Ramos (cell line): ENCODE results near the gene S1PR5.

ENCODE experiments used
- in situ Hi-C: fragments of 300-500 bp; cut with MboI; formaldehyde crosslinking; loops from one replicate; pipeline ENCODE4 v1.14.3; 2022; ENCODE audit warnings: low sequenced_read_pairs; ENCODE audit not compliant: unreplicated experiment

S1PR5 gene

GRCh38 chr19:10516671-10517286 lies 468 bp downstream of the S1PR5 start:
- in situ Hi-C loops = no loop called here

- in situ Hi-C loops = no loop called here
Measured at GRCh38 chr19:10516064-10516385, 1.2 kb downstream of the S1PR5 start.

DNA sequence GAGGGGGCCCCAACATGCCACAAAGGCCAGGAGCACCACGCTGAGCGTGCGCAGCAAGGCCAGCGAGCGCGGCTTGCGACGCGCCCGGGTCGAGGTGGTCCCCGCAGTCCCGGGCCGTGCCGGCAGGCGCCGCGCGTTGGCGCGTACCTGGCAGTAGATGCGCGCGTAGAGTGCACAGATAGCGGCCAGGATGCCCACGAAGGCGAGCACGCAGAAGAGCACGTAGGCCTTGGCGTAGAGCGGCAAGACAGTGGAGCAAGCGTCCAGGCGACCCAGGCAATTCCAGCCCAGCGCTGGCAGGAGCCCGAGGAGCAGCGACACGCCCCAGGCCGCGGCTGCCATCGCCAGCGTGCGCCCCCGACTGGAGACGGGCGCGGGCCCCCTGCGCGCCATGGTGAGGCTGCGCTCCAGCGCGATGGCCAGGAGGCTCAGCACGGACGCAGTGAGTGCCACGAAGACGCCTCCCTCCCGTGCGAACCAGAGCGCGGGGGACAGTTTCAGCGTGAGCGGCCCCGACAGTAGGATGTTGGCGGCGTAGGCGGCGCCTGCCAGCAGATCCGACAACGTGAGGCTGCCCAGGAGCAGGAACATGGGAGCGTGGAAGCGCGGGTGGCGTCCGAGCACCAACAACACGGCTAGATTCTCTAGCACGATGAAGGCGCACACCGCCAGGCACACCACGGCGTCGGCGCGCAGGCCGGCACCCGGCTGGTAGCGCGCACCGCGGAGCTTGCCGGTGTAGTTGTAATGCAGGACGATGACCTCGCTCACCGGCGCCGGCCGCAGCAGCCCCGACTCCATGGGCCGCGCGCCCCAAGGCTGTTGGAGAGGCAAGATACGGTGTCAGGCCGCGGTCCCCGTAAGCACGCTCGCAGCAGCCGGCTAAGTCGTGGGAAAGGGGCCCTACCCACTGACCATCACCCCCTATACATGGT lies 2.8 kb downstream of the S1PR5 start:
- in situ Hi-C loops = no loop called here

GRCh38 chr19:10513223-10513622 lies 4.0 kb downstream of the S1PR5 start:
- in situ Hi-C loops = no loop called here

GRCh38 chr19:10510301-10510802 lies 6.9 kb downstream of the S1PR5 start:
- in situ Hi-C loops = no loop called here

DNA sequence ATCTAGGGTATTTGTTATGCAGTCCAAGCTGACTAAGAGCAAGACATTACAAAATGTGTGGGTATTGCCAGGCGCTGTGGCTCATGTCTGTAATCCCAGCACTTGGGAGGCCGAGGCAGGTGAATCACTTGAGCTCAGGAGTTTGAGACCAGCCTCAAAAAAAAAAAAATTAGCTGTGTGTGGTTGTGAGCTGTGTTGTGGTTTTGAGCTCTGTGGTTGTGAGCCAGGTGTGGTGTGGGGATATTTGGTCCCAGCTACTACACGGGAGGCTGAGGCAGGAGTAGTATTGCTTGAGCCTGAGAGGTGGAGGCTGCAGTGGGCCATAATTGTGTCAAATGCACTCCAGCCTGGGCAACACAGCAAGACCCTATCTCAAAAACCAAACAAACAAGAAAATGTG lies 8.5 kb downstream of the S1PR5 start:
- in situ Hi-C loops = no loop called here

DNA sequence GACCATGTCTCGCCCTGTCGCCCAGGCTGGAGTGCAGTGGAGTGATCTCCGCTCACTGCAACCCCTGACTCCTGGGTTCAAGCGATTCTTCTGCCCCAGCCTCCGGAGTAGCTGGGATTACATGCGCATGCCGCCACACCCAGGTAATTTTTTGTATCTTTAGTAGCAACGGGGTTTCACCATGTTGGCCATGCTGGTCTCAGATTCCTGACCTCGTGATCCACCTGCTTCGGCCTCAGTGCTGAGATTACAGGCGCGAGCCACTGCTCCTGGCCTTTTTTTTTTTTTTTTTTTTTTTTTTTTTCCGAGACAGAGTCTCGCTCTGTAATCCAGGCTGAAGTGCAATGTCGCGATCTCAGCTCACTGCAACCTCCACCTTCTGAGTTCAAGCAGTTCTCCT lies 9.2 kb downstream of the S1PR5 start:
- in situ Hi-C loops = no loop called here

DNA sequence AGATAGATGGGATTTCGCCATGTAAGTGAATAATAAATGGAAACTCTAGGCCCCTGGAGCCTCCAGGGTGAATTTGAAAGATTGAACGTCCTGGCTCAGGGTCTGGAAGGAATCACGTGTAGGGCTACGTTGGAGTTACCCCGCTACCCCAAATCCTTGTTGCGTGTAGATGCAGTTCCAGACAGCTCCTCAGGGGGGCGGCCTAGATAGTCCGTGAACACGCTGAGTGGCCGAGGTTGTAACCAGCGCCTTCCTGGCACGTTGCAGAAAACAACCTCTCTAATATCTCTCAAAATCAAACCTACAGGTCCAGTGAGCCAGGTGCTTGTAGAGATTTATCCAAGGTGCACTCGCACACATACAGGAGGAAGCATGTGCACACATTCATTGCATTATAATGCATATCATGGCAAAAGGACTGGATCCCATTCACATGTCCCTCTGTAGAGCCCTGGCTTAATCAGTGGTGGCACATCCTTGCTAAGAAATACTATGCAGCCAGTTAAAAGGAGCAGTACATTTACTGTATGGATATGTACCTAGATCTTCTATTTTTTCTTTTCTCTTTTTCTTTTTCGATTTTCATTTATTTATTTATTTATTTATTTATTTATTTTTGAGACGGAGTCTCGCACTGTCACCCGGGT lies 11.5 kb downstream of the S1PR5 start:
- in situ Hi-C loops = no loop called here

- in situ Hi-C loops = no loop called here
Measured at GRCh38 chr19:10503002-10503789, 14.1 kb downstream of the S1PR5 start, which contains the start of gene KEAP1. Gene KEAP1, minus strand, starts transcription at chr19:10503356. Its CDS starts 3,323 bp downstream, at chr19:10500033.

DNA sequence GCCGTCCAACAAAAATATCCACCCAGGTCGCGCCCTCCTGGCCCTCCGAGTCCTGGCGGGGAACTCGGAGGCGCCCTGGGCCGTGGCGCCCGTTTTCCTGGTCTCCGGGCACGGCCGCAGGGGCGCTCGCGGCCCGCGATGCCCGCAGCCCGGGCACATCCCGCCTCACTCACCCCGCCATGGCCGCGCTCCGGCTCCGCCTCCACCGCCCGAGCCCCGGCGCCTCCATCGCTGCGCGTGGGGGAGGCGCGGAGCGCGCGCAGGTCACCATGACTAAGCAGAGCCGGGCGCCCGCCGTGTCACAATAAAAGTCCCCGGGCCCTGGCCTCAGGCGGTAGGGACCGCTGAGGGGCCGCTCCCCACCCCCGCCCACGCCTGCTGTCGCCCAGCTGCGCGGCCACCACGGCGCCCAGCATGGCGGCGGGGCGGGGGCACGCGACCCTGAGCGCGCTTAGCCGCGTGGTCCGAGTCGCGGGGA lies 14.7 kb downstream of the S1PR5 start:
- in situ Hi-C loops = no loop called here

DNA sequence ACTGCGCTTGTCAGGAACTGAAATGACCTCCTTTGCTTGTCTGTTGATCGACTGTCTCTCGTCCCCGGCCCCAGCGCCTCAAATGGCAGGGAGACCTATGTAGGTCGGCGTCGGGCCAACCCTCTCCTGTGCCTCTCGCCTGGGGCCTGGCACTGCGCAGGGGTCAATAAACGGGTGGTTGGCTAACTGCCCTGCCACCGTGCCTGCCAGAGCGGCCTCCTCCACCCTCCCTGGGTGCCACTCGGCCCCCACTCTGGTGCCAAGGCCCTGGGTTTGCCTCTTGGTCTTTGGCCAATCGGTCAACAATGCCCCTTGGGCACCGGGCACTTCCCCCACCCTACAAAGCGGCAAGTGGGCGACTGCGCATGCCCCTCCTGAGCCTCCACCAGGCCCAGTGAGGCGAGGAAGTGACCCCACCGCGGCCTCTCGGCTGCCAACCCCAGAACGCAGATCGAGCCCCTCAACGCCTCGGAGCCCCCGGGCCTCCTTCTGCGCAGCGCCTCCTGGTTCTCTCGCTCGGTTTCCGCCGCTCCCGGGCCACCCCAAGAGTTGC lies 15.2 kb downstream of the S1PR5 start:
- in situ Hi-C loops = no loop called here

DNA sequence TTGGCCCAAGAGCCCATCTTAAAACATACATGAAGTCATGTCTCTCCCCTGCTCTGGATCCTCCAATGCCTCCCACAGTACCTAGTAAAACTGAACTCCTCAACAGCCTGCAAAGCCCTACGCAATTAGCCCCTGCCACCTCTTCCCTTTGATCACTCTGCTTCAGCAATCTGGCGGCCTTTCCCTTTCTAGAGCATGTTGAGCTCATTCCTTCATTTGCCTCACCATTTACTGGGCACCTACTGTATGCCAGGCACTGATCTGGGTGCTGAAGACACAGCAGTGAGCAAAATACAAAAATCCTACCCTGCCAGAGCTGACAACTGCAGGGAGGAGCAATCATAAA lies 17.0 kb downstream of the S1PR5 start:
- in situ Hi-C loops = no loop called here

DNA sequence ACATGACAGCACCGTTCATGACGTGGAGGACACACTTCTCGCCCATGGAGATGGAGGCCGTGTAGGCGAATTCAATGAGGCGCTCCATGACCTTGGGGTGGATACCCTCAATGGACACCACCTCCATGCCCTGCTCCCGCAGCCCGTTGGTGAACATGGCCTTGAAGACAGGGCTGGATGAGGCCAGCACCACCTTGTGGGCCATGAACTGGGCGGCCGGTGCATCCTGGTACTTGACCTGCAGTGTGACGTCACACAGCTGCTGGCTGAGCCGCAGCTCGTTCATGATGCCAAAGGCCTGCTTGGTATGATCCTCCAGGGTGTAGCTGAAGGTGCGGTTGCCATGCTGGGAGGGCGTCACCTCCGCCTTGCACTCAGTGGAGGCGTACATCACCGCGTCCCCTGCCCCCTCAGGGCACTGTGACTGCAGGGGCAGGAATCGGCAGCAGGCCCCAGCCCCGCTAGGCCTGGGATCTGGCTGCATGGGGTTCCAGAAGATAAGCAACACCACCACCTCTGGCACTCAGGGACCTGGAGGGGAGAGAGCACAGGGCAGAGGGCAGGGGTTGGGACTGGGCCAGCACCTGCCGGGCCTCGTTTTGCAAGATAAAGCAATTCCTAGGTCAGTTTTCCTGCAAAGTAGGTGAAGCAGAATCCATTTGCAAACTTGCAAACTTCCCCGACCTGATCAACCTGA lies 17.5 kb downstream of the S1PR5 start:
- in situ Hi-C loops = no loop called here

DNA sequence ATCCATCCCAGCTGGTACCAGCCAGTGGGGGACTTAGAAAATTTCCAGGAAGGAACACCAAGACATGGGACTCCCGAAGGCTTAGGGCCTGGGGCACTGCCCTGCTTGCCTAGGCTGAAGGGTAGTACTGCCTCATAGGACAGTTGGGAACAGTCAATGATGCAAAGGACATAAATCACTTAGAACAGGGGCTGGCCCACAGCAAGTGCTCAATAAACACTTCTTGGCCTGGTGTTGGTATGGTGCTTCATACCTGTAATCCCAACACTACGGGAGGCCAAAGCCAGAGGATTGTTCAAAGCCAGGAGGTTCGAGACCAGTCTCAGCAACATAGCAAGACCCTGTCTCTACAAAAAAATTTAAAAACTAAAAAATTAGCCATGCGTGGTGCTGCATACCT lies 19.9 kb downstream of the S1PR5 start:
- in situ Hi-C loops = no loop called here

GRCh38 chr19:10491472-10492047 lies 25.7 kb downstream of the S1PR5 start:
- in situ Hi-C loops = no loop called here

DNA sequence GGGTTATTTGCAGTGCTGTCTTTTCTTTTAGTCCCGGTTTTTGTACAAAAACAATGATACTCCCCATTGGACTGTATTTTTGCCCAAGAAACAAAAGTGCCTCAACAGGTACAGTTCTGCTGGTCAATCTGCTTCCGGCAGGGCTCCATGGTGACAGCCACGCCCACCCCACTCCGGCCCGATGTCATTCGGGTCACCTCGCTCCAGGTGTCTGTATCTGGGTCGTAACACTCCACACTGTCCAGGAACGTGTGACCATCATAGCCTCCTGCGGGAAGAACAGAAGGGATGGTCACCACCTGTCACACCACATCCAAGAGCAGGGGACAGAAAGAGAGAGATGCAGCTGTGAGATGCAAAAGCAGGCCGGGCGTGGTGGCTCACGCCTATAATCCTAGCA lies 30.7 kb downstream of the S1PR5 start:
- in situ Hi-C loops = no loop called here

DNA sequence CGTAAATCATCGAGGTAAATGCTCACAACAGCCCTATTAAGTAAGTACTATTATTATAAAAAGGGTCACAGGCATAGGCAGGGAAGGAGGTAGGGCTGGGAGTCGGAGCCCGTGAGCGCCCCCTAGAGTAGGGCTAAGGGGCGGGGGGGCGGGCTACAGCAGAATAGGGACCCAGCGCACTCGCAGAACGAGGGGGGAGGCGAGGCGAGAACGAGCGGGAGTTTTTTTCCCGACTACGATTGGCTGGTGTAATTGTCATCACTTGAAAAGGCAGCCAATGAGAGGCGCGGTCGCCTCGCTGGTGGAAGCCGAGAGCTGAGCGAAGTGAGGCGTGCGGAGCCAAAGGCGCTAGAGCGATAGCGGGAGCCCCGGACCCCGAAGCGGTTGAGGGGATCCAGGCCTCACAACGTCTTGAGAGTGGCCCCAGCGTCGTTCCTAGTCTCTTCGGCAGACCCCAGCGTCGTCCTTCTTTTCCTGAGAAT lies 38.3 kb downstream of the S1PR5 start:
- in situ Hi-C loops = no loop called here

GRCh38 chr19:10478476-10478875 lies 38.8 kb downstream of the S1PR5 start:
- in situ Hi-C loops = no loop called here

GRCh38 chr19:10474962-10475451 lies 42.2 kb downstream of the S1PR5 start:
- in situ Hi-C loops = no loop called here
